ENCODE measurements around the gene PCDHA1. TPM values are rescaled to one million over a fixed set of nuclear protein-coding genes. Genes with fewer than 3 reads are reported as not detected.

PCDHA1 gene
- total RNA-seq, 2 experiments from 2014 or later, result not detected

Other genes starting within 250 kb of the PCDHA1 start
- 1 to 10 TPM; 7.4 to 8.6 TPM for gene EIF4EBP3, start 238.5 kb upstream of the PCDHA1 start, total RNA-seq
- gene SRA1, start 228.7 kb upstream of the PCDHA1 start, total RNA-seq, result 10 to 100 TPM; 42.7 to 43.4 TPM
- gene APBB3, start 221.5 kb upstream of the PCDHA1 start, total RNA-seq, result 10 to 100 TPM; 24.1 to 25.0 TPM
- 10 to 100 TPM; 88.9 to 98.2 TPM for gene SLC35A4, start 221.3 kb upstream of the PCDHA1 start, total RNA-seq
- gene CD14, start 153.0 kb upstream of the PCDHA1 start, total RNA-seq, result under 1 TPM; 0.42 to 0.45 TPM
- 10 to 100 TPM; 30.5 to 36.5 TPM for gene TMCO6, start 146.7 kb upstream of the PCDHA1 start, total RNA-seq
- 10 to 100 TPM; 81.6 to 84.0 TPM for gene NDUFA2, start 138.5 kb upstream of the PCDHA1 start, total RNA-seq
- 100 to 1,000 TPM in 1 of 2 experiments, 10 to 100 TPM in 1; 92.1 to 104 TPM for gene IK, start 138.3 kb upstream of the PCDHA1 start, total RNA-seq
- 10 to 100 TPM; 40.1 to 41.1 TPM for gene WDR55, start 121.2 kb upstream of the PCDHA1 start, total RNA-seq
- gene DND1, start 112.6 kb upstream of the PCDHA1 start, total RNA-seq, result 1 to 10 TPM; 3.1 to 4.1 TPM
- 10 to 100 TPM; 81.6 to 87.6 TPM for gene HARS1, start 94.8 kb upstream of the PCDHA1 start, total RNA-seq
- gene HARS2, start 94.7 kb upstream of the PCDHA1 start, total RNA-seq, result 10 to 100 TPM; 27.3 to 29.0 TPM
- 10 to 100 TPM; 43.3 to 47.4 TPM for gene ZMAT2, start 85.7 kb upstream of the PCDHA1 start, total RNA-seq
- not detected for gene PCDHA2, start 8.7 kb downstream of the PCDHA1 start, total RNA-seq
- gene PCDHA3, start 14.9 kb downstream of the PCDHA1 start, total RNA-seq, result not detected
- gene PCDHA4, start 20.9 kb downstream of the PCDHA1 start, total RNA-seq, result not detected
- not detected for gene PCDHA5, start 35.5 kb downstream of the PCDHA1 start, total RNA-seq
- not detected for gene PCDHA6, start 41.8 kb downstream of the PCDHA1 start, total RNA-seq
- not detected for gene PCDHA7, start 48.1 kb downstream of the PCDHA1 start, total RNA-seq
- not detected for gene PCDHA8, start 55.0 kb downstream of the PCDHA1 start, total RNA-seq
- not detected for gene PCDHA9, start 62.2 kb downstream of the PCDHA1 start, total RNA-seq
- not detected for gene PCDHA10, start 69.8 kb downstream of the PCDHA1 start, total RNA-seq
- gene PCDHA11, start 82.8 kb downstream of the PCDHA1 start, total RNA-seq, result not detected
- not detected for gene PCDHA12, start 89.2 kb downstream of the PCDHA1 start, total RNA-seq
- gene PCDHA13, start 96.0 kb downstream of the PCDHA1 start, total RNA-seq, result not detected
- gene PCDHAC1, start 140.2 kb downstream of the PCDHA1 start, total RNA-seq, result not detected
- not detected for gene PCDHAC2, start 180.3 kb downstream of the PCDHA1 start, total RNA-seq

Measured in activated CD8-positive, alpha-beta T cell treated with anti-CD3 and anti-CD28 coated beads, Interleukin-2, amount 10 ng/mL, durations not matched to agents 7 days and 5 days (primary cell).